Coronary artery (tissue), 2 donors: ENCODE data around the gene ACADVL.
A peak's percentile ranks its signal among the peaks of the same experiment; 100 is the strongest.

Experiments
- DNase-seq: peaks from one replicate; pipeline ENCODE4 v3.0.0-alpha.2; 2017; ENCODE audit warnings: low spot score
- H3K27ac ChIP-seq, 2 donors: fragments of 200-600 bp; sonication (generic); one replicate each; pipeline ENCODE4 v1.5.1; 2016 to 2019
- H3K4me3 ChIP-seq: fragments of 200-600 bp; sonication (generic); 2 replicates; pipeline ENCODE4 v1.5.1; 2016; ENCODE audit warnings: mild to moderate bottlenecking, moderate library complexity
- TF ChIP-seq, protein P1 (sequence below): fragments of 200-600 bp; sonication (generic); IDR thresholded peaks from one replicate; pipeline ENCODE4 v1.5.1; 2019; ENCODE audit warnings: antibody characterized with exemption

The ACADVL gene

DNA sequence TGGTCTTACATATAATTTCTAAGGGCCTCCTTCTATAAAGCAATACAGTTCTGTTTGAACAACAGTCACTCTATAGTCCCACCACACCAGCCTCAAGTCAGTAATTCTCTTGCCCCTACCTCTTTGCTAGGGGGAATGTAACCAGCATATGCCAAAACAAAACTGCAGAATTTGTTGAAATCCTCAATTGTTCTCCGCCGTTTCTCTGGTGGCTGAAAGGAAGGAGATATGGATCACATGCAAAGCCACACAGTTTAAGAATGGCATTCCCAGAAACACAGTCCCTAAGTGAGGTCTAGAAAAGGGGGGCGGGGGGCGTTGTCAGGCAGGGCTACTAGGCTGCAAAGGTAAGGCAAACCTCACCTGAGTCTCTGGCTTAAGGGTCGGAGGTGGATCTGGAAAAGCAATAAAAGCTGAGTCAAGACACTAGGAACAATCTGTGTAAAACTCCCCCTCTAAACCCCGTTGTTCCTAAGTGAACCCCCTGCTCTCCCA is 17.6 kb downstream of the ACADVL start:
- Histone ChIP-seq H3K4me3 (peak overlapping the region; percentile 100), H3K27ac (peak overlapping the region; percentile 88 to 99)
- TF ChIP-seq, protein P1, sequence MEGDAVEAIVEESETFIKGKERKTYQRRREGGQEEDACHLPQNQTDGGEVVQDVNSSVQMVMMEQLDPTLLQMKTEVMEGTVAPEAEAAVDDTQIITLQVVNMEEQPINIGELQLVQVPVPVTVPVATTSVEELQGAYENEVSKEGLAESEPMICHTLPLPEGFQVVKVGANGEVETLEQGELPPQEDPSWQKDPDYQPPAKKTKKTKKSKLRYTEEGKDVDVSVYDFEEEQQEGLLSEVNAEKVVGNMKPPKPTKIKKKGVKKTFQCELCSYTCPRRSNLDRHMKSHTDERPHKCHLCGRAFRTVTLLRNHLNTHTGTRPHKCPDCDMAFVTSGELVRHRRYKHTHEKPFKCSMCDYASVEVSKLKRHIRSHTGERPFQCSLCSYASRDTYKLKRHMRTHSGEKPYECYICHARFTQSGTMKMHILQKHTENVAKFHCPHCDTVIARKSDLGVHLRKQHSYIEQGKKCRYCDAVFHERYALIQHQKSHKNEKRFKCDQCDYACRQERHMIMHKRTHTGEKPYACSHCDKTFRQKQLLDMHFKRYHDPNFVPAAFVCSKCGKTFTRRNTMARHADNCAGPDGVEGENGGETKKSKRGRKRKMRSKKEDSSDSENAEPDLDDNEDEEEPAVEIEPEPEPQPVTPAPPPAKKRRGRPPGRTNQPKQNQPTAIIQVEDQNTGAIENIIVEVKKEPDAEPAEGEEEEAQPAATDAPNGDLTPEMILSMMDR, result no peak
- no peak for DNase-seq

DNA sequence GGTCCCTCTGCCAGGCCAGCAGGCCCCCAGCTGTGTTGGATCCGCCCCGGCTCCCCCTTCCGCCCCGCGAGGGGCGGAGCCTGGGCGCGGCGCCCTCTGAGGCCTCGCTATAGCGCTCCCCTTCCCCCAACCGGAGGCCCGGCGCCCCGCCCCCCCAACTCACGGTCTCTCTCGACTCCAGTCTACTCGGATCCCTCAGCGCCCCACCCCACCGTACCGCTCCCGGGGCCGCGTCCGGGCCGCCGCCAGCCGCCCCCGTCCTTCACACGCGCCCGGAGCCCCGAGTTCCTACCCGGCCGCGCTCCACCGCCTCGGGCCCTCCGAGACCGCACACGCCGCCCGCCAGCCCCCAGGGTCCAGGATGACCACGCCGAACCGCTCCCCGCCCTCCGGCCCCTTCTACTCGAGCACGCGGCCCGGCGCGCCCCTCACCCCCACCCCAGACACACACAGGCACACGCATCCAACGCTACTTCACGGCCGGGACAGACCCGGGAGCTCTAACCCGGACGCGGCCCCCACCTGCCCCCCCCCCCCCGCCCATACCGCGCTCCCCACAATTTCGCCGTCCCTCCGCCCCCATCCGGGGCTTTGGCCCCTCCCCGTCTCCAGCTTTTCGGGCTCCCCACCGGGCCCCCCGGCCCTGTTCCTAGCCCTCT is 18.2 kb downstream of the ACADVL start:
- TF ChIP-seq, protein P1, result no peak
- DNase-seq, result no peak
- H3K27ac ChIP-seq, result peak overlapping the region; percentile 88 to 99
- H3K4me3 ChIP-seq, result peak overlapping the region; percentile 100

- H3K27ac ChIP-seq, result peak overlapping the region; percentile 88 to 99
- H3K4me3 ChIP-seq, result peak overlapping the region; percentile 100
- no peak for DNase-seq
- TF ChIP-seq, protein P1, result no peak
These were observed 18.8 kb downstream of the ACADVL start for GRCh38 chr17:7238420-7239090.

DNA sequence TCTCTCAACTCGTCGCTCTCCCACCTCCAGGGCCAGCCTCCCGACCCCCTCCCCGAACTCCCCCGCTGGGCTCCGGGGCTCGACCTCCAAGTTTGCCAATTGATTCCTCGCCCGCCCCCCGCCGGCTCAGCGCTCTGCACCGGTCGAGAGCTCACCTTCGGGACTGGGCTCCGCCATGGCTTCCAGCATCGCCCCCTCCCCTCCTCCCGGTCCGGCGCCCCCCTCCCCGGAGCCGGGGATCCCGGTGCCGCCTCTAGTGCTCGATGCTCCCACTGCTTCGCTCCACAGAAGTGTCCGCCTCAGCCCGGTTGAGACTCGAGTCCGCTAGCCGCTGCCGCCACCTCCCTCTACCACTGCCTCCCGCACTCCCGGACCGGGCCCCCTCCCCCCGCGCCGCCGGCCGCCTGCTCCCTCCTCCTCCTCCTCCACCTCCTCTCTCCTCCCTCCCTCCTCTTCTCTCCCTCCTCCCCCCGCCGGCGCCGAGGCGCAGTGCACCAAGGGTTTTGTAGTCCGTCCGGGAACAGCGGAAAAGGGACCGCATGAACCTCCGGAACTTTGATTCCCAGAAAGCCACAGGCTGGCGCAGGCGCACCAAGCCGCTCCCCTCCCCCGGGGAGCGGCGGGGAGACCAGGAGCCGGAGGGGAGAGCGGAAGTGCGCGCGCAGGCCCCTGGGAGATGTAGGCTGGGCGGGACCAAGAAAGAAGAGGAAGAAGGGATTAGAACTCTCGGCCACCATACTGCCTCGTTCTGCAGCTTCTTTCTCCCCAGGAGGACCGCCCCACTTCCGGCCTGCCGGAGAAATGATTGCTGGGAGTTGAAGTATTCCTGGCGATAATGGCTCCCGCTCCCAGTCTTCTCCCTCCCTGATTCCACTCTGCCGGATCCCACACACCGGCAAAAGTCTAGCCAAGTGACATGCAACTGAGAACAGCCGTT is 19.6 kb downstream of the ACADVL start, which contains the start of gene PHF23:
Gene PHF23 (minus strand): TSS at position 367 of the 937 bp plus-strand sequence. CDS start 178 bp downstream, at position 189.
- DNase-seq, result peak; percentile 100
- peak within 1 kb of the TSS; percentile 99 to 100 for H3K27ac ChIP-seq
- peak within 1 kb of the TSS; percentile 100 for H3K4me3 ChIP-seq
- TF ChIP-seq, protein P1, result no peak

DNA sequence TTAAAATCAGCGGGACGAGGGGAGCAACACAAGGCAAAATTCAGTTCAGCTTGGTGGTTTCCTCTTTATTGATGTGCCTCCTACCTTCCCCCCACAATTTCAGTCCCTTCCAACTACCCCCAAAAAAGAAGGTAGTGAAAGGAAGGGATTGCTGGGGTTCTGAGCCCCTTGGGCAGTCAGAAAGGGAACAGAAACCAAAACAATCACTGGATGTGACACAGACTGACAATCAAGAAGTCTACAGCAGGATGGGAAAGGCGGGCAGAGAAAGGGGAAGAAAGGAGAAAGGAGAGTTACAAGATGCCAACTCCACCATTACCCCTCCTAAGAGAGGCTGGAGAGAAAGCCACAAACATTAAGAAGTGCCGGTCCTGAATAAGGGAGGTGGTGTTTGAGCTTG is 20.6 kb downstream of the ACADVL start:
- peak overlapping the region; percentile 98 for H3K4me3 ChIP-seq
- TF ChIP-seq, protein P1, result no peak
- no peak for DNase-seq
- peak overlapping the region; percentile 99 to 100 for H3K27ac ChIP-seq

DNA sequence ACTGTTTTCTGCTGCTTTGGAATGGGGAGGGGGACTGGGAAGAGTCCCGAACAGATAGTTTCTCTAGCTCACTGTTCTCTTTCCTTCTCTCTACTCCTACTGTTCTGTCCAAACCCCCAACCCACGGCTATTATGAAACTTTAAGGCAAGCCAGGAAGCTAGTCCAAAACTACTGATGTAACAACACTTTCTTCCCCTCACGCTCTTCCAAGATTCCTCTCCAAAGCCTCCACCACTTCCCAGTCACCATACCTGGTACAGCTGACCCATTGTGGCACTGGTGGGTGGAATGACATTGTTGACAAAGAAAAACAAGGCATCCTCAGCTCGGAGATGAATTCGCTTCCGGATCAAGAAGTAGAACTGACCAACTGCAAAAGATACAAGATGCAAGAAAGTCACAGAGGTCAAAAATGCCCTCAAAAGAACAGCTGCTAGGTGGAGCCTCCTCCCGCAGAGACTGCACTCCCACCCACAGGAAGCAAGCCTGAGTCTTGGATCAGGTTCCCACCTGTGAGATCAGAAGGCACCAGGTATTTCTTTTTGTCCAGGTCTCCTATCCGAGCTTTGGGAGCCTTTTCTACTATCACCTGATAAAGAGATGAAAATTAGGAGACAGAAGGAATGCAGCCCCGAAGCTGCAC is 21.5 kb downstream of the ACADVL start:
- peak overlapping the region; percentile 99 to 100 for H3K27ac ChIP-seq
- DNase-seq, result no peak
- H3K4me3 ChIP-seq, result peak overlapping the region; percentile 98
- TF ChIP-seq, protein P1, result no peak
